HepG2 (cell line): ENCODE results near the gene ARIH1. TPM values are rescaled to one million over a fixed set of nuclear protein-coding genes. Genes with fewer than 3 reads are reported as not detected.

Experiments
- ATAC-seq: fragments of 200-7000 bp; cut with Tn5 transposase; 3 replicates; pipeline ENCODE4 v1.9.1; 2020; ENCODE audit warnings: mild to moderate bottlenecking, moderate library complexity
- BruUV-seq: library from RNA; stranded (reverse); fragments of 400-500 nt; replicated peaks from 2 replicates; lab custom pipeline; 2021; lab: Mats Ljungman, UMichigan
- CTCF ChIA-PET: fragments of 300-600 bp; formaldehyde crosslinking; extraction: SDS; loops from one replicate; lab custom pipeline; 2021; ENCODE audit warnings: low total read pairs, inconsistent platforms, low intra/inter-chr PET ratio; lab: Yijun Ruan, JAX
- POLR2A ChIA-PET: fragments of 350-600 bp; sonication (Branson Sonifier 250); formaldehyde crosslinking; loops from one replicate; lab custom pipeline; 2020; ENCODE audit warnings: antibody characterized with exemption, inconsistent platforms; lab: Yijun Ruan, JAX
- DNase-seq: peaks from one replicate; pipeline ENCODE4 v3.0.0-alpha.2; 2015; ENCODE audit warnings: low spot score
- FAIRE-seq: peaks from 3 replicates; lab custom pipeline; 2011; peaks lifted over from hg19 to GRCh38; lab: Jason Lieb, UNC
- H2AFZ ChIP-seq: one replicate; pipeline ENCODE4 v1.6.1; 2011; ENCODE audit warnings: low read length, inconsistent platforms
- H3K27ac ChIP-seq: fragments of 300-600 bp; 3 replicates; pipeline ENCODE4 v1.8.0; 2011; ENCODE audit warnings: mixed run types, mild to moderate bottlenecking, mixed read lengths, low read length, inconsistent platforms; ENCODE audit not compliant: insufficient read depth; ENCODE audit errors: extremely low read length
- H3K27me3 ChIP-seq, 2 experiments: fragments of 200-600 bp in 1 of 2; 2 replicates in 1 of 2; 3 replicates in 1 of 2; pipeline versions ENCODE4 v1.6.0 to v1.8.0; 2011; ENCODE audit warnings: low read length in 2 of 2, mild to moderate bottlenecking in 2 of 2, moderate library complexity in 2 of 2, inconsistent platforms in 1 of 2; ENCODE audit not compliant: insufficient read depth in 2 of 2, control insufficient read depth in 1 of 2
- H3K36me3 ChIP-seq, 2 experiments: fragments of 200-600 bp in 1 of 2; replicated peaks in 1 of 2; 2 replicates in 1 of 2; 3 replicates in 1 of 2; pipeline versions ENCODE4 v1.5.1 to v1.8.0; 2011; ENCODE audit warnings: low read length in 2 of 2, inconsistent platforms in 1 of 2; ENCODE audit not compliant: insufficient read depth in 2 of 2, control insufficient read depth in 1 of 2
- H3K4me1 ChIP-seq: 2 replicates; pipeline ENCODE4 v1.5.1; 2012; ENCODE audit warnings: low read length, inconsistent platforms; ENCODE audit not compliant: insufficient read depth
- H3K4me2 ChIP-seq: 2 replicates; pipeline ENCODE4 v1.6.0; 2011; ENCODE audit warnings: low read depth, low read length, inconsistent platforms
- H3K4me3 ChIP-seq, 3 experiments: fragments of 200-600 bp in 1 of 3; sonication (generic), shearing (Covaris generic) in 1 of 3; replicated peaks in 1 of 3; 2 replicates each; pipeline ENCODE4 v1.5.1; 2011 to 2016; ENCODE audit warnings: low read length in 3 of 3, inconsistent platforms in 2 of 3, low read depth in 2 of 3, mild to moderate bottlenecking in 2 of 3, control low read depth in 1 of 3, mixed read lengths in 1 of 3; ENCODE audit not compliant: insufficient read depth in 1 of 3
- H3K79me2 ChIP-seq: one replicate; pipeline ENCODE4 v1.6.1; 2011; ENCODE audit warnings: low read length, inconsistent platforms; ENCODE audit not compliant: insufficient read depth
- H3K9ac ChIP-seq: 2 replicates; pipeline ENCODE4 v1.6.0; 2011; ENCODE audit warnings: mild to moderate bottlenecking, low read depth, low read length, inconsistent platforms; ENCODE audit not compliant: insufficient read depth
- H3K9me3 ChIP-seq: 2 replicates; pipeline ENCODE4 v1.5.1; 2012; ENCODE audit warnings: mild to moderate bottlenecking, low read length
- H4K20me1 ChIP-seq: 2 replicates; pipeline ENCODE4 v1.6.0; 2011; ENCODE audit warnings: inconsistent platforms, mild to moderate bottlenecking, low read length, moderate library complexity; ENCODE audit not compliant: insufficient read depth
- ARNT ChIP-seq: fragments of 450-650 bp; IDR thresholded peaks from 2 replicates; pipeline ENCODE4 v1.6.1; 2017
- KDM4B ChIP-seq: sonication (generic); formaldehyde crosslinking; IDR thresholded peaks from 2 replicates; pipeline ENCODE4 v1.4.0; 2020; ENCODE audit warnings: missing genetic modification reagents
- NFAT5 ChIP-seq: sonication (generic); formaldehyde crosslinking; IDR thresholded peaks from 2 replicates; pipeline ENCODE4 v1.4.0; 2020; ENCODE audit warnings: missing genetic modification reagents
- SRY ChIP-seq: sonication (generic); formaldehyde crosslinking; IDR thresholded peaks from 2 replicates; pipeline ENCODE4 v1.8.0; 2022; ENCODE audit warnings: mild to moderate bottlenecking, missing genetic modification reagents
- ZNF253 ChIP-seq: sonication (generic); formaldehyde crosslinking; IDR thresholded peaks from 2 replicates; pipeline ENCODE4 v1.8.0; 2022; ENCODE audit warnings: mild to moderate bottlenecking, missing genetic modification reagents, borderline replicate concordance
- WGBS: methylation state at CpG from one replicate; pipeline ENCODE4 v1.1.6; 2017; ENCODE audit warnings: low lambda C conversion rate; 5-methylcytosine and 5-hydroxymethylcytosine counted together
- in situ Hi-C: cut with HindIII; loops from 2 replicates; pipeline ENCODE4 v1.10.0; 2017; ENCODE audit warnings: low pct_unique_long_range_greater_than_20kb; ENCODE audit not compliant: extremely low pct_ligation_motif_present
- intact Hi-C: fragments of 100-400 bp; cut with micrococcal nuclease; formaldehyde crosslinking; loops from one replicate; pipeline ENCODE4 v1.10.0; 2022; ENCODE audit not compliant: unreplicated experiment
- polyA plus RNA-seq, 8 experiments: library from polyadenylated mRNA; depleted of rRNA in 3 of 8; stranded (reverse) in 7 of 8; unstranded in 1 of 8; fragments of >200 nt; fragmentation: Illumina TruSeq in 4 of 8; extraction: Trizol in 4 of 8; gene quantifications; 2 replicates each; pipeline versions ENCODE4 v1.2.1 to v1.2.3, GENCODE V29; 2011 to 2016; ENCODE audit warnings: low read depth in 4 of 8, missing spikeins in 1 of 8, mixed read lengths in 1 of 8; ENCODE audit not compliant: insufficient read depth in 1 of 8
- total RNA-seq, 5 experiments: library from RNA; depleted of rRNA; stranded (reverse); fragments of >200 nt; fragmentation: Illumina TruSeq; extraction: Trizol; gene quantifications; 2 replicates each; pipeline ENCODE4 v1.2.3, GENCODE V29; 2016; ENCODE audit warnings: low read depth in 1 of 5
- TF ChIP-seq, protein P1 (sequence below): sonication (generic); formaldehyde crosslinking; IDR thresholded peaks from 2 replicates; pipeline ENCODE4 v1.4.0; 2020; ENCODE audit warnings: missing genetic modification reagents, borderline replicate concordance
- TF ChIP-seq, protein P2 (sequence below): sonication (generic); formaldehyde crosslinking; conservative IDR thresholded peaks from 2 replicates; pipeline ENCODE4 v1.5.0; 2020; ENCODE audit warnings: missing genetic modification reagents
- TF ChIP-seq, protein P3 (sequence below): sonication (generic); formaldehyde crosslinking; conservative IDR thresholded peaks from 2 replicates; pipeline ENCODE4 v1.8.0; 2022; ENCODE audit warnings: mild to moderate bottlenecking, moderate library complexity, missing genetic modification reagents

Gene ARIH1
- total and polyA plus RNA-seq, 2 of the 13 experiments (the other 11 are each of a cell fraction or from before 2014, with no cell fraction given), result 38.8 to 59.8 TPM

- in situ Hi-C loops (no loop called here), intact Hi-C loops (no loop called here)
- WGBS, result 93% methylated on average over 1 of the region's 1 CpG
- CTCF ChIA-PET, result no interaction called here
- Histone ChIP-seq H3K4me2 (no peak overlapping the region), H3K9ac (no peak overlapping the region), H2AFZ (no peak overlapping the region), H3K27me3 (no peaks in the 10 kb centered on the region), H3K36me3 (peaks cover 5 to 28% of the 10 kb centered on the region in 2 experiments; a peak in 4 of 5 replicates), H3K4me1 (no peaks in the 10 kb centered on the region), H3K79me2 (peaks cover 83% of the 10 kb centered on the region), H3K9me3 (no peaks in the 10 kb centered on the region), H4K20me1 (peaks cover 22% of the 10 kb centered on the region; the same call in 1 of the 2 replicates), H3K4me3 (no peak overlapping the region), H3K27ac (no peak overlapping the region)
- POLR2A ChIA-PET, result no interaction called here
- no TSS peak for BruUV-seq
- no peak for ATAC-seq
- no peak for DNase-seq
- no peak for FAIRE-seq
- TF ChIP-seq KDM4B, result no peak
- TF ChIP-seq, protein P1, sequence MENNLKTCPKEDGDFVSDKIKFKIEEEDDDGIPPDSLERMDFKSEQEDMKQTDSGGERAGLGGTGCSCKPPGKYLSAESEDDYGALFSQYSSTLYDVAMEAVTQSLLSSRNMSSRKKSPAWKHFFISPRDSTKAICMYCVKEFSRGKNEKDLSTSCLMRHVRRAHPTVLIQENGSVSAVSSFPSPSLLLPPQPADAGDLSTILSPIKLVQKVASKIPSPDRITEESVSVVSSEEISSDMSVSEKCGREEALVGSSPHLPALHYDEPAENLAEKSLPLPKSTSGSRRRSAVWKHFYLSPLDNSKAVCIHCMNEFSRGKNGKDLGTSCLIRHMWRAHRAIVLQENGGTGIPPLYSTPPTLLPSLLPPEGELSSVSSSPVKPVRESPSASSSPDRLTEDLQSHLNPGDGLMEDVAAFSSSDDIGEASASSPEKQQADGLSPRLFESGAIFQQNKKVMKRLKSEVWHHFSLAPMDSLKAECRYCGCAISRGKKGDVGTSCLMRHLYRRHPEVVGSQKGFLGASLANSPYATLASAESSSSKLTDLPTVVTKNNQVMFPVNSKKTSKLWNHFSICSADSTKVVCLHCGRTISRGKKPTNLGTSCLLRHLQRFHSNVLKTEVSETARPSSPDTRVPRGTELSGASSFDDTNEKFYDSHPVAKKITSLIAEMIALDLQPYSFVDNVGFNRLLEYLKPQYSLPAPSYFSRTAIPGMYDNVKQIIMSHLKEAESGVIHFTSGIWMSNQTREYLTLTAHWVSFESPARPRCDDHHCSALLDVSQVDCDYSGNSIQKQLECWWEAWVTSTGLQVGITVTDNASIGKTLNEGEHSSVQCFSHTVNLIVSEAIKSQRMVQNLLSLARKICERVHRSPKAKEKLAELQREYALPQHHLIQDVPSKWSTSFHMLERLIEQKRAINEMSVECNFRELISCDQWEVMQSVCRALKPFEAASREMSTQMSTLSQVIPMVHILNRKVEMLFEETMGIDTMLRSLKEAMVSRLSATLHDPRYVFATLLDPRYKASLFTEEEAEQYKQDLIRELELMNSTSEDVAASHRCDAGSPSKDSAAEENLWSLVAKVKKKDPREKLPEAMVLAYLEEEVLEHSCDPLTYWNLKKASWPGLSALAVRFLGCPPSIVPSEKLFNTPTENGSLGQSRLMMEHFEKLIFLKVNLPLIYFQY (CRISPR knock-in tag), result no peak
- TF ChIP-seq ARNT, result no peak
- TF ChIP-seq NFAT5, result no peak
- TF ChIP-seq, protein P2, sequence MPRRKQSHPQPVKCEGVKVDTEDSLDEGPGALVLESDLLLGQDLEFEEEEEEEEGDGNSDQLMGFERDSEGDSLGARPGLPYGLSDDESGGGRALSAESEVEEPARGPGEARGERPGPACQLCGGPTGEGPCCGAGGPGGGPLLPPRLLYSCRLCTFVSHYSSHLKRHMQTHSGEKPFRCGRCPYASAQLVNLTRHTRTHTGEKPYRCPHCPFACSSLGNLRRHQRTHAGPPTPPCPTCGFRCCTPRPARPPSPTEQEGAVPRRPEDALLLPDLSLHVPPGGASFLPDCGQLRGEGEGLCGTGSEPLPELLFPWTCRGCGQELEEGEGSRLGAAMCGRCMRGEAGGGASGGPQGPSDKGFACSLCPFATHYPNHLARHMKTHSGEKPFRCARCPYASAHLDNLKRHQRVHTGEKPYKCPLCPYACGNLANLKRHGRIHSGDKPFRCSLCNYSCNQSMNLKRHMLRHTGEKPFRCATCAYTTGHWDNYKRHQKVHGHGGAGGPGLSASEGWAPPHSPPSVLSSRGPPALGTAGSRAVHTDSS (CRISPR knock-in tag), result no peak
- no peak for TF ChIP-seq ZNF253
- TF ChIP-seq SRY (CRISPR knock-in tag), result no peak
- TF ChIP-seq, protein P3, sequence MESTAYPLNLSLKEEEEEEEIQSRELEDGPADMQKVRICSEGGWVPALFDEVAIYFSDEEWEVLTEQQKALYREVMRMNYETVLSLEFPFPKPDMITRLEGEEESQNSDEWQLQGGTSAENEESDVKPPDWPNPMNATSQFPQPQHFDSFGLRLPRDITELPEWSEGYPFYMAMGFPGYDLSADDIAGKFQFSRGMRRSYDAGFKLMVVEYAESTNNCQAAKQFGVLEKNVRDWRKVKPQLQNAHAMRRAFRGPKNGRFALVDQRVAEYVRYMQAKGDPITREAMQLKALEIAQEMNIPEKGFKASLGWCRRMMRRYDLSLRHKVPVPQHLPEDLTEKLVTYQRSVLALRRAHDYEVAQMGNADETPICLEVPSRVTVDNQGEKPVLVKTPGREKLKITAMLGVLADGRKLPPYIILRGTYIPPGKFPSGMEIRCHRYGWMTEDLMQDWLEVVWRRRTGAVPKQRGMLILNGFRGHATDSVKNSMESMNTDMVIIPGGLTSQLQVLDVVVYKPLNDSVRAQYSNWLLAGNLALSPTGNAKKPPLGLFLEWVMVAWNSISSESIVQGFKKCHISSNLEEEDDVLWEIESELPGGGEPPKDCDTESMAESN (CRISPR knock-in tag), result no peak
These were observed 29.0 kb downstream of the ARIH1 start for GRCh38 chr15:72503147-72503546.
